Thoracic aorta endothelial cell (primary cell): Measurements from ENCODE around the gene SOX11. TPM values are rescaled to one million over a fixed set of nuclear protein-coding genes. Genes with fewer than 3 reads are reported as not detected.

Experiments
- total RNA-seq: library from RNA; depleted of rRNA; stranded (reverse); fragments of >200 nt; gene quantifications from 2 replicates; pipeline ENCODE4 v1.2.3, GENCODE V29; 2012

The SOX11 gene
- total RNA-seq: not detected in 2 replicates

DNA sequence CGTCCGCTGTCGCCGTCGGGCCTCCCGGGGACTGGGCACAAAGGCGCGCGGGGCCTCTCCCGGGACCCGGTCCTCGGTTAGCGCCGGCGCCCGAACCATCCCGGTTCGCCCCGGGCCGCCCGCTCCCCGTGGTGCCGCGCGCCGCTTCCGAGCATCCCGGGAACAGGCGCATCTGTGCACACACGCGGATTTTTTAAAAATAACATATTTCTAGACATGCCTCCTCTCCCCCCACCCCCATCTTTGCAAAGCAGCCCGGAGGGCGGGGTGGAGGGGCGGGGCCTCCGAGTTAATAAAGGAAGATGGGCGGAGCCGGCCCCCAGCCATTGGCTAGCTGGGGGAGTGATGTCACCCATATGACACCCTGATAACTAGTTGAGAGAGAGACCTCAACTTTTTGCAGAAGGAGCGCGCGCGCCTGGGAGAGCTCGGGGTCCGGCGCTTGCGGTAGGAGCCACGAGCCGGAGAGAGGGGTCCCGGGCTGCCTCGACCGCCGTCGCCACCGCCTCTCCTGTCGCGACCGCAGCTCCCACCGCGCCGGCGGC is at the start of gene SOX11:
SOX11 (plus strand) TSS at position 400 of the 545 bp plus-strand sequence. CDS start 338 bp downstream, outside the sequence.

